Activated CD8-positive, alpha-beta T cell treated with anti-CD3 and anti-CD28 coated beads, Interleukin-2, amount 10 ng/mL, durations not matched to agents 7 days and 5 days (primary cell): Measurements from ENCODE around the gene ZNF555. TPM values are rescaled to one million over a fixed set of nuclear protein-coding genes. Genes with fewer than 3 reads are reported as not detected.
"Not testable (repeated sequence)": the region's sequence is repeated elsewhere in the genome, so short reads cannot be mapped to it uniquely, and the experiment has no call there.

Experiments
- ATAC-seq: fragments of 150-1000 bp; cut with Tn5 transposase; one replicate; pipeline ENCODE4 v1.10.0; 2021; ENCODE audit warnings: moderate library complexity
- CTCF ChIA-PET: fragments of 350-600 bp; sonication (Branson Sonifier 250); formaldehyde crosslinking; loops from one replicate; lab custom pipeline; 2021; ENCODE audit warnings: antibody characterized with exemption; lab: Charles Lee
- POLR2A ChIA-PET: fragments of 350-600 bp; sonication (Branson Sonifier 250); formaldehyde crosslinking; loops from one replicate; lab custom pipeline; 2021; ENCODE audit warnings: antibody characterized with exemption; lab: Charles Lee
- DNase-seq: peaks from one replicate; pipeline ENCODE4 v3.0.0-alpha.2; 2020
- H3K27ac Mint-ChIP-seq: one replicate; pipeline ENCODE4 v1.8.0; 2021; ENCODE audit warnings: mild to moderate bottlenecking, mixed read lengths
- H3K27me3 Mint-ChIP-seq: one replicate; pipeline ENCODE4 v1.8.0; 2021; ENCODE audit warnings: low read depth, mixed read lengths
- H3K36me3 Mint-ChIP-seq: one replicate; pipeline ENCODE4 v1.8.0; 2021; ENCODE audit warnings: low read depth, mixed read lengths
- H3K4me1 Mint-ChIP-seq: one replicate; pipeline ENCODE4 v1.8.0; 2021; ENCODE audit warnings: low read depth, mixed read lengths
- H3K4me3 Mint-ChIP-seq: one replicate; pipeline ENCODE4 v1.8.0; 2021; ENCODE audit warnings: mild to moderate bottlenecking, mixed read lengths
- H3K9me3 Mint-ChIP-seq: one replicate; pipeline ENCODE4 v1.8.0; 2022; ENCODE audit warnings: mixed read lengths; ENCODE audit not compliant: insufficient read depth
- total RNA-seq, 2 experiments: library from RNA; stranded (reverse); gene quantifications; one replicate each; pipeline ENCODE4 v1.2.3, GENCODE V29; 2021

ZNF555 gene
- total RNA-seq, 2 experiments from 2014 or later = 1.9 to 2.6 TPM

DNA sequence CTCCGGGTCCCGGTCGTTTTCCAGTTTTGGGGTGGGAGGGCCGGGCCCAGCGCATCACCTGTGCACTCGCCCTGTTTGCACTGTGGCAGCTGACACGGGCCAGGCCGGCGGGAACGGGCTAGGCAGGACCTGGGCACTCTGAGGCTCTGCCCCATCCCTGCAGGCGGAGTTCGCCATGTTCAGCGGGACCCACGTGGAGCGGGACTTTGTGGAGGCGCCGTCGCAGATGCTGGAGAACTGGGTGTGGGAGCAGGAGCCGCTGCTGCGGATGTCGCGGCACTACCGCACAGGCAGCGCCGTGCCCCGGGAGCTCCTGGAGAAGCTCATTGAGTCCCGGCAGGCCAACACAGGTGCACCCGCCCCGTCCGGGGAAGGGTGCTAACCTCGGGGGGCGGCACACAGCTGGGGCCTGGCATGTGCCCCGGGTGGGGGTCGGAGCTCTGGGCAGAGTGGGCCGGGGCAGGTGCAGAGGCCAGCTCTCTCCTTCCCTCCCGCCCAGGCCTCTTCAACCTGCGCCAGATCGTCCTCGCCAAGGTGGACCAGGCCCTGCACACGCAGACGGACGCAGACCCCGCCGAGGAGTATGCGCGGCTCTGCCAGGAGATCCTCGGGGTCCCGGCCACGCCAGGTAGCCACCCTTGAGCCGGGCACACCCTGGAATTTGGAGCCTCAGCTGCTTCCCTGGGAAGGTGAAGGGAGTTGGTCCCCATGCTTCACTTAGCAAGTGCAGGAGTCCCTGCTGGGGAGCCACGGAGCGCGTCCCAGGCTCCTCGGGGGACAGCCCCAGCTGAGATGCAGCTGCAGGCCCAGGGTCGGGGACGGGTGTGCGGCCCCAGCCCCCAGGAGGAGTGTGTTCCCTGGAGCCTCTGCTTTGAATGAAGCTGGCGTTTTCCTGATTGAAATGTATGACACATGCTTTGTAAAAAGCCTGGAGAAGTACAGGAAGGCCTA is 30.9 kb upstream of the ZNF555 start:
- no peak for DNase-seq
- POLR2A ChIA-PET = interaction anchor here (0.6 kb wide), 1 partner anchor 16 kb away, joined by 3 read pairs; no protein-coding TSS in a partner anchor
- CTCF ChIA-PET = no interaction called here

GRCh38 chr19:2811221-2811722 is 30.0 kb upstream of the ZNF555 start:
- H3K36me3 Mint-ChIP-seq = peaks cover 16% of the 10 kb centered on the region
- no peaks in the 10 kb centered on the region for H3K9me3 Mint-ChIP-seq
- ChIA-PET POLR2A (no interaction called here), CTCF (no interaction called here)
- no peaks in the 10 kb centered on the region for H3K27me3 Mint-ChIP-seq
- DNase-seq (no peak), ATAC-seq (no peak)
- no peak overlapping the region for H3K27ac Mint-ChIP-seq
- H3K4me3 Mint-ChIP-seq = no peak overlapping the region
- H3K4me1 Mint-ChIP-seq = no peaks in the 10 kb centered on the region

More for the DNA sequence above, 30.9 kb upstream of the ZNF555 start:
- Mint-ChIP-seq H3K4me1 (no peaks in the 10 kb centered on the region), H3K4me3 (no peak overlapping the region), H3K36me3 (peaks cover 18% of the 10 kb centered on the region), H3K27ac (no peak overlapping the region), H3K9me3 (no peaks in the 10 kb centered on the region), H3K27me3 (no peaks in the 10 kb centered on the region)
- no peak for ATAC-seq

DNA sequence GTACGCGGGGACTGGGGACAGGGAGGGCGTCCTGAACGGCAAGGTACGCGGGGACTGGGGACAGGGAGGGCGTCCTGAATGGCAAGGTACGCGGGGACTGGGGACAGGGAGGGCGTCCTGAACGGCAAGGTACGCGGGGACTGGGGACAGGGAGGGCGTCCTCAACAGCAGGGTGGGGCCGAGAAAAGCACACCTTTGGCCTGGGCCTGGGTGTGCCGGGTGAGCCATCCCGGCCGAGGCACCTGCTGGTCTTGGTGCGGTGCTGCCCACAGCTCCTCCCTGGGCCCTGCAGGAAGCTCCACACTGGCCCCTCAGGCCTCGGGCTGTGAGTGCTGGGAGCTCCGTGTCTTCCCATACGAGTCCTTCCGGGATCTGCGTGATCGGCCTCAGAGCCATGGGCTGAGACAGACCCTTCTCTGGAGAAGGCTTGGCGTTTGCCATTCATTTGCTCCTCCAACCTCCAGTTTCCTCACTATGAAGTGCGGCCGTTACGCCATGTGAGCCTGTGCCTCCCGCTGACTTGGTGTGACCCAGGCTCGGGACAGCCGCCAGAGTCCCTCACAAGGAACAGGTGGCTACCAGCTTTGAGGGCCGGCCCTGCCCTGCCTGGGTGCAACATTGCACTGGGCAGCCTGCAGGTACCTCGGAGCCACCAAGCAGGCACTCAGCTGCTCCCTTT is 29.4 kb upstream of the ZNF555 start:
- peaks cover 15% of the 10 kb centered on the region for H3K36me3 Mint-ChIP-seq
- CTCF ChIA-PET = no interaction called here
- ATAC-seq = no peak
- no peaks in the 10 kb centered on the region for H3K9me3 Mint-ChIP-seq
- H3K4me3 Mint-ChIP-seq = no peak overlapping the region
- H3K27me3 Mint-ChIP-seq = no peaks in the 10 kb centered on the region
- POLR2A ChIA-PET = no interaction called here
- DNase-seq = no peak
- no peak overlapping the region for H3K27ac Mint-ChIP-seq
- no peaks in the 10 kb centered on the region for H3K4me1 Mint-ChIP-seq

GRCh38 chr19:2812414-2813234 is 28.7 kb upstream of the ZNF555 start:
- Mint-ChIP-seq H3K27me3 (no peaks in the 10 kb centered on the region), H3K4me3 (no peak overlapping the region), H3K9me3 (no peaks in the 10 kb centered on the region), H3K27ac (no peak overlapping the region), H3K36me3 (peaks cover 15% of the 10 kb centered on the region), H3K4me1 (no peaks in the 10 kb centered on the region)
- no peak for ATAC-seq
- POLR2A ChIA-PET = no interaction called here
- CTCF ChIA-PET = no interaction called here
- no peak for DNase-seq

GRCh38 chr19:2813235-2814160 is 27.8 kb upstream of the ZNF555 start:
- ATAC-seq = no peak
- Mint-ChIP-seq H3K9me3 (no peaks in the 10 kb centered on the region), H3K36me3 (peaks cover 15% of the 10 kb centered on the region), H3K27ac (no peak overlapping the region), H3K27me3 (no peaks in the 10 kb centered on the region), H3K4me3 (no peak overlapping the region), H3K4me1 (no peaks in the 10 kb centered on the region)
- POLR2A ChIA-PET = no interaction called here
- no peak for DNase-seq
- CTCF ChIA-PET = no interaction called here

DNA sequence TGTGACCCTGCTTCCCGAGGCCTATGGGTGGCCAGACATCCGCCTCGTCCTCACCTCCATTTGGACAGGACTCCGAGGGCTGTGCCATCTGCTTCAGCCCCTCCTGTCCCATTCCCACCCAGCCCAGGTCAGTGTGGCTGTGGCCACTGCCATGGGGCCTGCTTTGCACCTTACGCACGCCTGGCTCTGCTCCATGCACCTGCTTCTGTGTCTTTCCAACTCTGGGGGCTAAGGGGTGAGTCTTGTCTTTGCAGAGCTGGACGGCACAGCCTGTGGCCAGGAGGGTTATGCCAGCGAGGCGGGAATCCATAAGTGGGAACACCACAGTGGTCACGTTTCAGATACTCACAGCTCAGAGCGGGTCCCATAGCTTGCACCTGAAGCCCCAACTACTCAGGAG is 26.8 kb upstream of the ZNF555 start:
- H3K27me3 Mint-ChIP-seq = no peaks in the 10 kb centered on the region
- H3K4me1 Mint-ChIP-seq = no peaks in the 10 kb centered on the region
- H3K4me3 Mint-ChIP-seq = no peak overlapping the region
- ChIA-PET POLR2A (no interaction called here), CTCF (no interaction called here)
- DNase-seq = no peak
- no peaks in the 10 kb centered on the region for H3K9me3 Mint-ChIP-seq
- H3K36me3 Mint-ChIP-seq = peaks cover 7% of the 10 kb centered on the region
- no peak overlapping the region for H3K27ac Mint-ChIP-seq
- ATAC-seq = no peak

DNA sequence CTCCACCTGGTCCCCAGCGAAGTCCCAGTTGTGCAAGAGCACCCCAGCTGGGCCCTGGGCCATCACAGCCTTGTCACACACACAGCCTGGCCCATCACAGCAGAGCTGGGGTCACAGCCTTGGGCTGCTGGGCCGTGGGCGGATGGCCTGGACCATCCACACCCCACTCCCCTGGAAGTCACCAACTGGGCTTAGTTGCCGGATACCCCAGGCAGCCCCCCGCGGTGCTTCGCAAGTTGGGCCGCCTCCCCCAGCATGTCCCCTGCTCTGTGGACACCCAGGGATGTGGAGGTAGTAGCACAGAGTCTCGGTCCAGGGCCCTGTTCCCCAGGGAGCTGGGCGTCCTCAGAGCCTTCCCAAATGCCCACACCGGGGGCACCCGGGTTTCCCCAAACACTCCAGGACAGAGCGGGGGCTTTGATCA is 26.1 kb upstream of the ZNF555 start:
- CTCF ChIA-PET = no interaction called here
- ATAC-seq = no peak
- H3K27me3 Mint-ChIP-seq = no peaks in the 10 kb centered on the region
- POLR2A ChIA-PET = no interaction called here
- H3K4me1 Mint-ChIP-seq = peaks cover 1% of the 10 kb centered on the region
- no peak for DNase-seq
- H3K4me3 Mint-ChIP-seq = no peak overlapping the region
- no peak overlapping the region for H3K27ac Mint-ChIP-seq
- no peaks in the 10 kb centered on the region for H3K9me3 Mint-ChIP-seq
- H3K36me3 Mint-ChIP-seq = peaks cover 2% of the 10 kb centered on the region

DNA sequence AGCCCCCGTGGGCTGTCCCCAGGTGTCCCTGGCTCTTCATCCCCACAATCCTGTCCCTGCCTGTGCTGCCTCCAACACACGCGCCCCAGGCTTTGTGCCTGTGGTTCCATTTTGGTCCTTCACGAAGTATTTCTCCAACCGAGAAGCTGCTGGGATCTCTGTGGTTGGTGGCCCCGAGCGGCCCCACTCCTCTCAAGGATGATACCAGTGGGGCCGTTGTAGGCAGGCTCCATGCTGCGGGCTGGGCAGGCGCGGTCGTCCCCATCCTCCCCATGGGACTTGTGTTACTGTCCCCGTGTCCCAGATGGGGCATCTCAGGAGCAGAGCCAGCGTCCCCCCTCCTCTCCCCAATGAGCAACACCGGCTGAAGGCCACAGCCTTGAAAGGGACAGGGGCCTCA is 25.4 kb upstream of the ZNF555 start:
- DNase-seq = no peak
- ChIA-PET CTCF (no interaction called here), POLR2A (no interaction called here)
- no peaks in the 10 kb centered on the region for H3K27me3 Mint-ChIP-seq
- no peak overlapping the region for H3K27ac Mint-ChIP-seq
- ATAC-seq = no peak
- H3K4me1 Mint-ChIP-seq = peaks cover 4% of the 10 kb centered on the region
- no peak overlapping the region for H3K4me3 Mint-ChIP-seq
- no peaks in the 10 kb centered on the region for H3K9me3 Mint-ChIP-seq
- peaks cover 2% of the 10 kb centered on the region for H3K36me3 Mint-ChIP-seq

GRCh38 chr19:2816641-2817040 is 24.6 kb upstream of the ZNF555 start:
- ChIA-PET POLR2A (no interaction called here), CTCF (no interaction called here)
- H3K4me1 Mint-ChIP-seq = peaks cover 6% of the 10 kb centered on the region

DNA sequence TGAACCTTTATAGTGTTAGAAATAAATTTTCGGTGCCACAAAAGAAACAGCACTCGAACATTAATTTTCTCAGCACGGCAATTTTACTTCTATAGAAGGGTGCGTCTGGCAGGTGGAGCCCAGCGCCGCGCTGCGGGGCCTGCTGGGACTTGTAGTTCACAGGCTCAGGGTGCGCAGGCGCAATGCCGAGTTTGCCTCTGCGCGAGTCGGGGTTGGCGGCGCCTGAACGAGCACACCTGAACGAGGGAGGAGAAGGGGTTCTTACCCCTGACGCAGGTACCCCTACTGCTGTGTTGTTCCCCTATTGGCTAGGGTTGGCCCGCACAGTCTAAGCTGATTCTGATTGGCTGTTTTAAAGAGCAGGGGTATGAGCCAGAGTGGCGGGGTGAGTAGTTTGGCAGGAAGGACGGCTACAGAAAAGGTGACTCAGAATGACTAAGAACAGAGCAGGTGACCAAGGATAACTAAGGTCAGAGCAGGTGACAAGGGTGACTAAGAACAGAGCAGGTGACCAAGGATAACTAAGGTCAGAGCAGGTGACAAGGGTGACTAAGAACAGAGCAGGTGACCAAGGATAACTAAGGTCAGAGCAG is 23.9 kb upstream of the ZNF555 start:
- H3K9me3 Mint-ChIP-seq, H3K4me3 Mint-ChIP-seq, CTCF ChIA-PET, H3K36me3 Mint-ChIP-seq, H3K27ac Mint-ChIP-seq, POLR2A ChIA-PET, ATAC-seq, DNase-seq, H3K27me3 Mint-ChIP-seq, H3K4me1 Mint-ChIP-seq: not testable (repeated sequence)

More at GRCh38 chr19:2816641-2817040, 24.6 kb upstream of the ZNF555 start:
- Mint-ChIP-seq H3K9me3 (no peaks in the 10 kb centered on the region), H3K27me3 (no peaks in the 10 kb centered on the region), H3K36me3 (no peaks in the 10 kb centered on the region), H3K27ac (no peak overlapping the region), H3K4me3 (no peak overlapping the region)
- no peak for ATAC-seq
- DNase-seq = no peak
